Adrenal gland (tissue), 12 donors: ENCODE data around the gene XYLT1. TPM values are rescaled to one million over a fixed set of nuclear protein-coding genes. Genes with fewer than 3 reads are reported as not detected.
"Not testable (repeated sequence)": the region's sequence is repeated elsewhere in the genome, so short reads cannot be mapped to it uniquely, and the experiment has no call there.

ENCODE experiments used
- DNase-seq, 7 donors: peaks; one replicate each; pipeline ENCODE4 v3.0.0-alpha.2; 2019 to 2020
- H3K27ac ChIP-seq, 5 donors: fragments of 200-600 bp; sonication (generic) in 4 of 5; 1 replicate in 3 of 5; 2 replicates in 2 of 5; pipeline versions ENCODE4 v1.5.1 to v1.8.0; 2016 to 2020; ENCODE audit warnings: mild to moderate bottlenecking in 1 of 5
- H3K27me3 ChIP-seq: fragments of 200-600 bp; 2 replicates; pipeline ENCODE4 v1.8.0; 2021
- H3K36me3 ChIP-seq, 2 donors: fragments of 200-600 bp; replicated peaks in 1 of 2; 1 replicate in 1 of 2; 2 replicates in 1 of 2; pipeline versions ENCODE4 v1.5.1 to v1.8.0; 2018 to 2022
- H3K4me1 ChIP-seq, 2 donors: fragments of 200-600 bp; replicated peaks in 1 of 2; 1 replicate in 1 of 2; 2 replicates in 1 of 2; pipeline versions ENCODE4 v1.5.1 to v1.8.0; 2018 to 2021
- H3K4me3 ChIP-seq, 4 donors: fragments of 200-600 bp; sonication (generic) in 3 of 4; one replicate each; pipeline ENCODE4 v1.5.1; 2016 to 2018
- H3K9me3 ChIP-seq, 3 donors: fragments of 200-600 bp; sonication (generic) in 1 of 3; replicated peaks in 1 of 3; 1 replicate in 2 of 3; 2 replicates in 1 of 3; pipeline versions ENCODE4 v1.5.1 to v1.8.0; 2016 to 2021
- POLR2A ChIP-seq, 2 donors: fragments of 450-650 bp; IDR thresholded peaks; one replicate each; pipeline ENCODE4 v1.6.1; 2017; ENCODE audit warnings: antibody characterized with exemption in 2 of 2, mild to moderate bottlenecking in 2 of 2, moderate library complexity in 1 of 2
- WGBS, 4 donors: extraction: QIAGEN DNeasy Blood & Tissue Kit in 2 of 4; methylation state at CpG; one replicate each; pipeline versions ENCODE4 v1.1.5 to v1.1.7; 2013 to 2017; 5-methylcytosine and 5-hydroxymethylcytosine counted together
- intact Hi-C, 2 donors: fragments of 100-400 bp; cut with DNase I; formaldehyde crosslinking; loops; one replicate each; pipeline versions ENCODE4 v1.14.1 to v1.15.0; 2022 to 2023
- polyA plus RNA-seq, 3 donors: library from polyadenylated mRNA; stranded (reverse); fragments of 200-250 nt in 2 of 3; fragments of 350-450 nt in 1 of 3; fragmentation: Illumina TruSeq in 1 of 3; extraction: RNeasy Lipid Tissue Mini Kit (QIAGEN cat#74804) in 1 of 3; gene quantifications; one replicate each; pipeline ENCODE4 v1.2.3, GENCODE V29; 2013 to 2014
- total RNA-seq, 9 donors: library from RNA; depleted of rRNA in 4 of 9; stranded (reverse); fragments of >200 nt in 4 of 9; fragments of 120-200 nt in 1 of 9; fragmentation: NEBNext Ultra II Directional in 1 of 9; extraction: Animal tissue kit (Norgen Biotek cat#: 25700) in 1 of 9; gene quantifications; one replicate each; pipeline versions ENCODE4 v1.1.0 to v1.2.4, GENCODE V29; 2013 to 2023
- TF ChIP-seq, protein P1 (sequence below), 6 experiments: fragments of 450-650 bp in 4 of 6; fragments of 200-600 bp in 2 of 6; sonication (generic) in 1 of 6; IDR thresholded peaks; 1 replicate in 5 of 6; 2 replicates in 1 of 6; pipeline versions ENCODE4 v1.5.1 to v1.8.0; 2016 to 2021; ENCODE audit warnings: antibody characterized with exemption in 6 of 6, mild to moderate bottlenecking in 2 of 6, moderate library complexity in 1 of 6
- donor health status: healthy with polysubstance abuse.
- donor health status: Bipolar disorder and iron deficiency.
- donor health status: DM: yes; HTN: yes; CAD: no.
- donor health status: DM: no; HTN: no; CAD: no.
- donor health status: DM: no; HTN: no; CAD: no.
- donor health status: DM: yes; HTN: yes; CAD: no.

The XYLT1 gene
- total and polyA plus RNA-seq, 12 donors, result 1.3 to 67.6 (median 16.8) TPM

GRCh38 chr16:17412221-17412620 lies 58.5 kb downstream of the XYLT1 start:
- 83 to 93% (median 88%) methylated on average over 6 to 7 of the region's 7 CpGs for WGBS, 4 donors
- TF ChIP-seq, protein P1, sequence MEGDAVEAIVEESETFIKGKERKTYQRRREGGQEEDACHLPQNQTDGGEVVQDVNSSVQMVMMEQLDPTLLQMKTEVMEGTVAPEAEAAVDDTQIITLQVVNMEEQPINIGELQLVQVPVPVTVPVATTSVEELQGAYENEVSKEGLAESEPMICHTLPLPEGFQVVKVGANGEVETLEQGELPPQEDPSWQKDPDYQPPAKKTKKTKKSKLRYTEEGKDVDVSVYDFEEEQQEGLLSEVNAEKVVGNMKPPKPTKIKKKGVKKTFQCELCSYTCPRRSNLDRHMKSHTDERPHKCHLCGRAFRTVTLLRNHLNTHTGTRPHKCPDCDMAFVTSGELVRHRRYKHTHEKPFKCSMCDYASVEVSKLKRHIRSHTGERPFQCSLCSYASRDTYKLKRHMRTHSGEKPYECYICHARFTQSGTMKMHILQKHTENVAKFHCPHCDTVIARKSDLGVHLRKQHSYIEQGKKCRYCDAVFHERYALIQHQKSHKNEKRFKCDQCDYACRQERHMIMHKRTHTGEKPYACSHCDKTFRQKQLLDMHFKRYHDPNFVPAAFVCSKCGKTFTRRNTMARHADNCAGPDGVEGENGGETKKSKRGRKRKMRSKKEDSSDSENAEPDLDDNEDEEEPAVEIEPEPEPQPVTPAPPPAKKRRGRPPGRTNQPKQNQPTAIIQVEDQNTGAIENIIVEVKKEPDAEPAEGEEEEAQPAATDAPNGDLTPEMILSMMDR (IDR thresholded peaks at IDR 0.05), result no peak
- no peak for TF ChIP-seq POLR2A (IDR thresholded peaks at IDR 0.05)
- H3K27ac ChIP-seq, result no peak overlapping the region
- H3K4me1 ChIP-seq, result peaks cover 8 to 15% of the 10 kb centered on the region in 2 donors
- DNase-seq, result no peak
- no peaks in the 10 kb centered on the region for H3K27me3 ChIP-seq
- intact Hi-C loops, result no loop called here
- no peaks in the 10 kb centered on the region for H3K9me3 ChIP-seq
- H3K36me3 ChIP-seq, result no peaks in the 10 kb centered on the region
- no peak overlapping the region for H3K4me3 ChIP-seq

GRCh38 chr16:17411263-17411662 lies 59.5 kb downstream of the XYLT1 start:
- peaks cover 0 to 9% of the 10 kb centered on the region in 2 donors for H3K4me1 ChIP-seq
- TF ChIP-seq, protein P1 (IDR thresholded peaks at IDR 0.05), result no peak
- no peak for TF ChIP-seq POLR2A (IDR thresholded peaks at IDR 0.05)
- no peak overlapping the region for H3K4me3 ChIP-seq
- DNase-seq, result no peak
- WGBS, 4 donors, result 63 to 73% (median 69%) methylated on average over 2 of the region's 2 CpGs
- no peaks in the 10 kb centered on the region for H3K27me3 ChIP-seq
- H3K9me3 ChIP-seq, result no peaks in the 10 kb centered on the region
- no peak overlapping the region for H3K27ac ChIP-seq
- H3K36me3 ChIP-seq, result no peaks in the 10 kb centered on the region
- intact Hi-C loops, result no loop called here

- H3K27ac ChIP-seq, H3K4me3 ChIP-seq, intact Hi-C loops, DNase-seq, H3K9me3 ChIP-seq, H3K27me3 ChIP-seq, H3K36me3 ChIP-seq: not testable (repeated sequence)
- 94 to 98% (median 96%) methylated on average over 6 of the region's 6 CpGs for WGBS, 4 donors
- H3K4me1 ChIP-seq, result peaks cover 6 to 11% of the 10 kb centered on the region in 2 donors
These were observed 60.4 kb downstream of the XYLT1 start for GRCh38 chr16:17410316-17410715.

DNA sequence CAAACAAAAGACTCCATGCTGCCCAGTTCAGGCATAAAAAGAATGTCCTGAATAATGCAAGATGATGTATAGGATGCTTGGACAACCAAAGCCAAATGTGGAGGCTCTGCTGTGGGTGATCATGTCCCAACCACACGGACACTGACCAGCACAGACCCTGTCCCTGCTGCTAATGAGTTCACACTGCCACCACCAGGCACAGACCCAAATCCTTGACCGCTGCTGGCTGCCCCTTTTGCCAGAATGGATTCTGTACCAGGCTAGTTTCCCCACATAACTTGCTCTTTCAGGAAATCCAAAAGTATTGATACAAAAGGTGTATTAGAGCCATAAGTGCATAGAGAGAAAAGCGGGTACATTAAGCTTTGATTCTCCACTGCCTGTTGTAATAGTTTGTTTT lies 60.9 kb downstream of the XYLT1 start:
- 93 to 100% (median 96%) methylated on average over 2 to 3 of the region's 3 CpGs for WGBS, 4 donors
- H3K4me3 ChIP-seq, result no peak overlapping the region
- H3K9me3 ChIP-seq, result no peaks in the 10 kb centered on the region
- DNase-seq, result no peak
- no peak overlapping the region for H3K27ac ChIP-seq
- intact Hi-C loops, result no loop called here
- no peaks in the 10 kb centered on the region for H3K36me3 ChIP-seq
- no peaks in the 10 kb centered on the region for H3K27me3 ChIP-seq
- H3K4me1 ChIP-seq, result peaks cover 7 to 13% of the 10 kb centered on the region in 2 donors
- TF ChIP-seq, protein P1 (IDR thresholded peaks at IDR 0.05), result no peak
- no peak for TF ChIP-seq POLR2A (IDR thresholded peaks at IDR 0.05)

GRCh38 chr16:17408955-17409441 lies 61.8 kb downstream of the XYLT1 start:
- no peak for TF ChIP-seq POLR2A (IDR thresholded peaks at IDR 0.05)
- TF ChIP-seq, protein P1 (IDR thresholded peaks at IDR 0.05), result no peak
- no peak for DNase-seq
- no peaks in the 10 kb centered on the region for H3K9me3 ChIP-seq
- WGBS, 4 donors, result 68 to 87% (median 80%) methylated on average over 7 of the region's 7 CpGs
- intact Hi-C loops, result no loop called here
- H3K36me3 ChIP-seq, result no peaks in the 10 kb centered on the region
- no peak overlapping the region for H3K4me3 ChIP-seq
- no peak overlapping the region for H3K27ac ChIP-seq
- no peaks in the 10 kb centered on the region for H3K27me3 ChIP-seq
- H3K4me1 ChIP-seq, result peaks cover 12 to 18% of the 10 kb centered on the region in 2 donors
